Activated CD4-positive, alpha-beta T cell treated with anti-CD3 and anti-CD28 coated beads for 36 hours (primary cell): ENCODE data around the gene MT1B. TPM values are rescaled to one million over a fixed set of nuclear protein-coding genes. Genes with fewer than 3 reads are reported as not detected.

Experiments used
- ATAC-seq: fragments of 200-7000 bp; cut with Tn5 transposase; one replicate; pipeline ENCODE4 v1.10.0; 2021; ENCODE audit warnings: mild to moderate bottlenecking, moderate library complexity
- CTCF ChIA-PET: fragments of 350-600 bp; sonication (Branson Sonifier 250); formaldehyde crosslinking; loops from one replicate; lab custom pipeline; 2021; ENCODE audit warnings: antibody characterized with exemption; lab: Charles Lee
- POLR2A ChIA-PET: fragments of 350-600 bp; sonication (Branson Sonifier 250); formaldehyde crosslinking; loops from one replicate; lab custom pipeline; 2021; ENCODE audit warnings: antibody characterized with exemption, inconsistent platforms; lab: Charles Lee
- DNase-seq: peaks from one replicate; pipeline ENCODE4 v3.0.0-alpha.2; 2020
- H3K27ac Mint-ChIP-seq: one replicate; pipeline ENCODE4 v1.8.0; 2021; ENCODE audit warnings: mixed read lengths
- H3K27me3 Mint-ChIP-seq: one replicate; pipeline ENCODE4 v1.8.0; 2021; ENCODE audit warnings: mixed read lengths
- H3K36me3 Mint-ChIP-seq: one replicate; pipeline ENCODE4 v1.8.0; 2021; ENCODE audit warnings: low read depth, mixed read lengths
- H3K4me1 Mint-ChIP-seq: one replicate; pipeline ENCODE4 v1.8.0; 2021; ENCODE audit warnings: mixed read lengths
- H3K4me3 Mint-ChIP-seq: one replicate; pipeline ENCODE4 v1.8.0; 2021; ENCODE audit warnings: mild to moderate bottlenecking, moderate library complexity, mixed read lengths
- H3K9me3 Mint-ChIP-seq: one replicate; pipeline ENCODE4 v1.8.0; 2021; ENCODE audit warnings: low read depth, mixed read lengths
- intact Hi-C, 2 experiments: fragments of 100-400 bp; cut with DNase I in 1 of 2; cut with micrococcal nuclease in 1 of 2; formaldehyde crosslinking; loops; one replicate each; pipeline versions ENCODE4 v1.14.2 to v1.15.1; 2022 to 2024; cut with DNase I, micrococcal nuclease
- total RNA-seq, 2 experiments: library from RNA; stranded (reverse); gene quantifications; one replicate each; pipeline ENCODE4 v1.2.3, GENCODE V29; 2021

MT1B gene
- total RNA-seq, 2 experiments from 2014 or later, result not detected

DNA sequence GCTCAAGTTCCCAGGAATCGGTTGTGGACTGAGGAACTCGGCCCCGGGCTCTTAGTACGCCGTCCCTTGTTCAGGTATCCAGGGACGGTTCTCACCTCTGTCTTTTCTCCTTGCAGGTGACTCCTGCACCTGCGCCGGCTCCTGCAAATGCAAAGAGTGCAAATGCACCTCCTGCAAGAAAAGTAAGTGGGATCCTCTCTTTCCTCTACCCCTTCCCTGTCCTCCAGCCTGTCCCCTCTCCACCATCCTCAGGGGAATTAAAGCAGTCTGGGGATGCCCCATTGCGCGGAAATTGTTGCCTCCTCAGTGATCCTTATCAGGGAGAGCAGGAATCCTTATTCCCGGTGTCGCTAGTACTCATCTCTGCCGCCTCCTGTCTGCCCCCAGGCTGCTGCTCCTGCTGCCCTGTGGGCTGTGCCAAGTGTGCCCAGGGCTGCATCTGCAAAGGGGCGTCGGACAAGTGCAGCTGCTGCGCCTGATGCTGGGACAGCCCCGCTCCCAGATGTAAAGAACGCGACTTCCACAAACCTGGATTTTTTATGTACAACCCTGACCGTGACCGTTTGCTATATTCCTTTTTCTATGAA, 42.7 kb upstream of the MT1B start:
- ChIA-PET CTCF (interaction anchor here (0.6 to 1.7 kb wide), 5 partner anchors 9 to 93 kb away, joined by 3 to 9 read pairs (median 4); partner anchors contain the start of gene MT1E), POLR2A (interaction anchor here (0.9 to 3.7 kb wide), 7 partner anchors 9 to 74 kb away, joined by 3 to 31 read pairs (median 5); partner anchors contain the start of genes MT1E and MT1X)
- Mint-ChIP-seq H3K36me3 (peaks cover 7% of the 10 kb centered on the region), H3K4me1 (peaks cover 63% of the 10 kb centered on the region), H3K27ac (peak overlapping the region; percentile 98), H3K27me3 (no peaks in the 10 kb centered on the region), H3K9me3 (no peaks in the 10 kb centered on the region), H3K4me3 (peak overlapping the region; percentile 97)
- DNase-seq, result peak; percentile 45
- intact Hi-C loops, result loop anchor here (1.0 to 10.0 kb wide), 11 partner anchors 16 to 926 kb away; partner anchors contain the start of genes MT1E (in 2 of the 2), MT1F (in 2 of the 2), MT1X (in 2 of the 2) and CCDC102A (in 1 of the 2)
- ATAC-seq, result no peak

DNA sequence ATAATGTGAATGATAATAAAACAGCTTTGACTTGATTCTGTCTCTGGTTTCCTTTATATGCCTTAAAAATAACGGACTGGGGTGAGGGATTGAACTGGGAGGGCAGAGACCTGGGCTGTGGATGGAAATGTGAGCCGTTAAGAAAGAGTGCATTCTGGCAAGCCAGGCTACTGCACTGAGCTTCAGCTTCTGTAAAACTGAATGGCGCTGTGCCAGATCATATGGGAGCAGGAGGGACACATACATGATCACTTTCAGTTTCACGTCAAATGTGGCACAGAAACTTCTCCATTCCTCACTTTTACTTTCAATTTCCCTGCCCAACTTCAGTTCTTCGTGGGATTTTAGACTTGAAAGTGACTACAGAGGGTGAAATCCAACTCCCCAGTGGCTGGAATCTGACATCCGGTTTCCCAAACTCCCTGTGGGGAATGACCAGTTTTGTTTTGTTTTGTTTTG, 42.2 kb upstream of the MT1B start:
- Mint-ChIP-seq H3K27me3 (no peaks in the 10 kb centered on the region), H3K36me3 (peaks cover 7% of the 10 kb centered on the region), H3K9me3 (no peaks in the 10 kb centered on the region), H3K4me1 (peaks cover 68% of the 10 kb centered on the region), H3K27ac (peak overlapping the region; percentile 98), H3K4me3 (peak overlapping the region; percentile 97)
- intact Hi-C loops, result loop anchor here (1.0 to 10.0 kb wide), 6 partner anchors 16 to 925 kb away; partner anchors contain the start of genes CCDC102A (in 1 of the 2), HERPUD1 (in 1 of the 2), MT1E (in 1 of the 2) and NUDT21 (in 1 of the 2)
- ChIA-PET POLR2A (interaction anchor here (1.6 to 3.7 kb wide), 2 partner anchors 17 to 73 kb away, joined by 7 to 31 read pairs; partner anchors contain the start of genes MT1E and MT1X), CTCF (interaction anchor here (0.6 to 1.0 kb wide), 2 partner anchors 9 to 15 kb away, joined by 3 to 4 read pairs; no protein-coding TSS in a partner anchor)
- peak; percentile 25 for ATAC-seq
- peak; percentile 91 for DNase-seq

DNA sequence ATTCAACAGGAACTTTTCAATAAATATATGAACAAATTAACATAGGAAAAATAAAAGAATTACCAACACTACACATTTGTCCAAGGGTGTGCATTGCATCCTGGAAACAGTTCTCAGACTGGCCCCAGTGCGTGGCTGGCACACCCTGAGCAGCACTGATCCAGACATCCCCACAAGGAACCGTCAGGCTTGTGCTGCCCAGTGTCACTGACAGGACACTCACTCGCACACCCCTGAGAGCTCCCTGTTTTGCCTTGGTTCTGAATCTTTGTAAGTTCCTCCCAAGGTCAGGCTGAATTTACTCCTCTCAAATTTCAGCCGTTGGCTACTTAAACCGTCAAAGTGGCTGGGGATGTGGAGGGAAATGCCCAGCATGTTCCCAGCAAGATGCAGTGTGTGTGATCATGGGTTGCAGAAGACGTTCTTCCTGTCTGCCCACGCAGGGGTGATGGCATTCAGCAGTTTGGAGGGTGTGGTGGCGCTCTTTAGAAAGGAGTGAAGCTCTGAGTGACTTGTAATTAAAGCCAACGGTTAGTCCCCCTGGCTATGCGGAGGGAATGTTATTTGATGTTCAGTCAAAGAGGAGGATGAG, 41.6 kb upstream of the MT1B start:
- peak; percentile 93 for DNase-seq
- peaks cover 74% of the 10 kb centered on the region for H3K4me1 Mint-ChIP-seq
- H3K27ac Mint-ChIP-seq, result peak overlapping the region; percentile 98
- ChIA-PET CTCF (interaction anchor here (0.7 to 1.9 kb wide), 4 partner anchors 8 to 92 kb away, joined by 3 to 5 read pairs (median 4); no protein-coding TSS in a partner anchor), POLR2A (interaction anchor here (0.6 to 3.7 kb wide), 4 partner anchors 16 to 601 kb away, joined by 4 to 31 read pairs (median 6); partner anchors contain the start of genes MT1E and MT1X)
- peak overlapping the region; percentile 97 for H3K4me3 Mint-ChIP-seq
- H3K27me3 Mint-ChIP-seq, result no peaks in the 10 kb centered on the region
- H3K36me3 Mint-ChIP-seq, result peaks cover 7% of the 10 kb centered on the region
- intact Hi-C loops, result loop anchor here (1.0 to 10.0 kb wide), 6 partner anchors 327 to 992 kb away; partner anchors contain the start of genes NLRC5 (in 1 of the 2), PSME3IP1 (in 1 of the 2) and RSPRY1 (in 1 of the 2)
- ATAC-seq, result peak; percentile 60
- H3K9me3 Mint-ChIP-seq, result no peaks in the 10 kb centered on the region

DNA sequence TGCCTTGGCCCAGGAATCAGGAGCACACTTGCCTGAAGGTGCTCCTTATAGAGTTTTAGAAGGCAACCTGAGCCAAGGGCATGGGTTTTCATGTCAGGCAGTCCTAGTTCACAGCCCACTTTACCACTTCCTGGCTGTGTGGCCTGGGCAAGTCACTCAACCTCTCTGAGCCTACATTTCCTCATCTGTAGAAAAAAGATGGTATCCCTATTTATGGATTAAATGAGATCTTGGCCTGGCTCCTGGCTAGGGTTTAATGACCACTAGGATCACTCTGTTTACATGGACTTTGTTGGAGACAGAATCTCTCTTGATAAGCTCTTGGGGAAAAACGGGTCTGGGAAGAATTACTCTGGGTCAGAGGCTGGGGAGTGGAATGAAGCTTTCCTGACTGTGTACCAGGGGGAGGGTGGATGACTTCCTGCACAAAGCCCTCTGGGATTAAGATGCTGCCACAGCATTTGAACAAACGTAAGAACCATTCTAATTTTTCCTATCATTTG, 41.0 kb upstream of the MT1B start:
- peak; percentile 23 for ATAC-seq
- H3K27me3 Mint-ChIP-seq, result no peaks in the 10 kb centered on the region
- H3K4me1 Mint-ChIP-seq, result peaks cover 80% of the 10 kb centered on the region
- DNase-seq, result no peak
- ChIA-PET POLR2A (interaction anchor here (0.6 to 3.7 kb wide), 4 partner anchors 16 to 600 kb away, joined by 4 to 31 read pairs (median 6); partner anchors contain the start of genes MT1E and MT1X), CTCF (interaction anchor here (0.7 to 1.9 kb wide), 4 partner anchors 10 to 91 kb away, joined by 3 to 5 read pairs (median 3); no protein-coding TSS in a partner anchor)
- peak overlapping the region; percentile 97 for H3K4me3 Mint-ChIP-seq
- H3K9me3 Mint-ChIP-seq, result no peaks in the 10 kb centered on the region
- peak overlapping the region; percentile 98 for H3K27ac Mint-ChIP-seq
- intact Hi-C loops, result loop anchor here (1.0 to 10.0 kb wide), 6 partner anchors 327 to 992 kb away; partner anchors contain the start of genes NLRC5 (in 1 of the 2), PSME3IP1 (in 1 of the 2) and RSPRY1 (in 1 of the 2)
- peaks cover 7% of the 10 kb centered on the region for H3K36me3 Mint-ChIP-seq

DNA sequence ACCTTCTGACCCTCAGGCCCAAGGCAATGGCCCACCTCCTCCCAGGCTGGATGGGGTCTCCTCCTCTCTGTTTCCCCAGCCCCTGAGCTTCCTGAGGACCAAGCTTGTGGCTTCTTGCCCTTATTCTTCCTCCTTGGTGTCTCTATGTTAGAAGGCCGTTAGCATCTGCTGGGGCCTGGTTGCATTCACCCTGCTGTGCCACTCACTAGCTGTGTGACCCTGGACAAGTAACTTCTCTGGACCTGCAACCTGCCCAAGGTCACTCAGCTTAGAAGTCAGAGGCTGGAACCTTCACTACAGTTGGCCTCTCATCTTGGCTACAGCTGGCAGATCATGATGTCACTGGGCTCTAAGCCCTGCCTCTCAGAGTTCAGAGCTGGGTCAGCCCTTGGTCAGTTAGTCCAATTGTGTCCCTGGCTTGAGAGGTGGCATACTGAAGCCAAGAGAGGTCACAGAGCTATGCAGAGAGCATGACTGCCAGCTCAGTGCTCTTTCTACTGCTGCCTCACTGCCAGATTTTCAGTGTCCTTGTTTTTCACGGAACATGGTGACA, 40.3 kb upstream of the MT1B start:
- ATAC-seq (no peak), DNase-seq (peak; percentile 45)
- Mint-ChIP-seq H3K27ac (peak overlapping the region; percentile 98), H3K36me3 (peaks cover 7% of the 10 kb centered on the region), H3K4me1 (peaks cover 75% of the 10 kb centered on the region), H3K4me3 (no peak overlapping the region), H3K9me3 (no peaks in the 10 kb centered on the region), H3K27me3 (no peaks in the 10 kb centered on the region)
- intact Hi-C loops, result loop anchor here (5.0 to 10.0 kb wide), 5 partner anchors 326 to 991 kb away; partner anchors contain the start of genes NLRC5 (in 1 of the 2), PSME3IP1 (in 1 of the 2) and RSPRY1 (in 1 of the 2)
- ChIA-PET CTCF (interaction anchor here (0.9 to 1.9 kb wide), 3 partner anchors 11 to 91 kb away, joined by 3 to 5 read pairs (median 5); no protein-coding TSS in a partner anchor), POLR2A (interaction anchor here (1.4 kb wide), 1 partner anchor 65 kb away, joined by 3 read pairs; no protein-coding TSS in a partner anchor)

DNA sequence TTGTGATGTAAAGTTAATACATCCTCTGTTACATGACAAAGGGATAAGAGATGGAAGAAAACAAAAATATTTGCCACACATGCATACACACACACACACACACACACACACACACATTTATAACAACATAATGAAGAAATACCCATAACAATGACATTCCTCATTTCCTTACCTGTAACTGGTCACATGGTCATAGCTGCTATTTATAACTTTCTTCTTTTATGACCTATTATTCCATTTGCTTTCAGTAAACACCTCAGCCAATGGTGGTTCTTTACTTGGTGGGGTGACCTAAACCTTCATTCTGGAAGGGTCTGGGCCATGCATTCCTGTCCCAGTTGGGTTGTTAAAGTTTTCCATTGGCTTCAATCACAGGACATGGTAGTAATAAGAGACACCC, 38.0 kb upstream of the MT1B start:
- peaks cover 7% of the 10 kb centered on the region for H3K36me3 Mint-ChIP-seq
- DNase-seq, result no peak
- H3K4me3 Mint-ChIP-seq, result peak overlapping the region; percentile 35
- ChIA-PET POLR2A (no interaction called here), CTCF (interaction anchor here (1.3 kb wide), 1 partner anchor 10 kb away, joined by 3 read pairs; no protein-coding TSS in a partner anchor)
- H3K9me3 Mint-ChIP-seq, result no peaks in the 10 kb centered on the region
- ATAC-seq, result no peak
- H3K27me3 Mint-ChIP-seq, result peaks cover 10% of the 10 kb centered on the region
- H3K4me1 Mint-ChIP-seq, result peaks cover 72% of the 10 kb centered on the region
- peak overlapping the region; percentile 80 for H3K27ac Mint-ChIP-seq
- intact Hi-C loops, result loop anchor here (5.0 to 10.0 kb wide), 5 partner anchors 324 to 989 kb away; partner anchors contain the start of genes NLRC5 (in 1 of the 2), PSME3IP1 (in 1 of the 2) and RSPRY1 (in 1 of the 2)

DNA sequence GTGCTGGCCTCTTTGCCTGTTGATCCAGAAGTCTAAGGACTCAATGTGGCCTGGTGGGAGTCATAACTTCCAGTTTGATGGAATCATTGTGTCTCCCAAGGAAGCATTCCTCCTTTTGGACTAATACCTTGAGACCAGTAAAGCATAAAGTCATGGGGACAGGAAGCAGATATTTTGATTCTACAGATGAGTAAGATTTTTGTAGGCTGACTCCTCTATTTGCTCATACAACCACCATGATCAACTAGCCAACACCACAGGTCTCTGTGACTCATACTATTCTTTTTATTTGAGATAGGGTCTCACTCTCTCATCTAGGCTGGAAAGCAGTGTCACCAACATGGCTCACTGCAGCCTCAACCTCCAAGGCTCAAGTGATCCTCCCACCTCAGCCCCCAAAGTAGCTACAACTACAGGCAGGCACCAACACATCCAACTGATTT, 37.1 kb upstream of the MT1B start:
- POLR2A ChIA-PET, result no interaction called here
- H3K36me3 Mint-ChIP-seq, result no peaks in the 10 kb centered on the region
- intact Hi-C loops, result loop anchor here (5.0 to 10.0 kb wide), 5 partner anchors 323 to 988 kb away; partner anchors contain the start of genes NLRC5 (in 1 of the 2), PSME3IP1 (in 1 of the 2) and RSPRY1 (in 1 of the 2)
- CTCF ChIA-PET, result interaction anchor here (0.7 to 1.6 kb wide), 3 partner anchors 9 to 16 kb away, joined by 4 read pairs; partner anchors contain the start of gene MT1E
- H3K4me1 Mint-ChIP-seq, result peaks cover 70% of the 10 kb centered on the region
- H3K4me3 Mint-ChIP-seq, result peak overlapping the region; percentile 35
- ATAC-seq, result peak; percentile 63
- no peaks in the 10 kb centered on the region for H3K9me3 Mint-ChIP-seq
- DNase-seq, result peak; percentile 60
- H3K27me3 Mint-ChIP-seq, result peaks cover 11% of the 10 kb centered on the region
- H3K27ac Mint-ChIP-seq, result peak overlapping the region; percentile 80

DNA sequence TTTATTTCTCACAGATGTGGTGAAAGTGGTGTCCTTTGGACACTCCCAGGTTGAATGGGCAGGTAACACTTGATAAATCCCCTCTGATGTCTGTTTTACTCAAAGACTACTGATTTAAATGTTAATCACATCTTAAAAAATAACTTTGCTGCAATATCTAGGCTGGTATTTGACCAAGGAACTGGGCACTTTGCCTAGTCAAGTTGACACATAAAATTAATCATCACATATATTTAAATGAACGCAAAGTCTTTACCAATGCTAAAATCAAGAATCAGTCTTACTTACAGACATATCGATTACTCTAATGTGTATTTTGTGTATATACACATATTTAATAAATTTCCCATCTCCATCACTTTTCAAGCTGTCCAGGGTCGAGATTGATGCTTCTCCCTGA, 36.3 kb upstream of the MT1B start:
- Mint-ChIP-seq H3K27me3 (peaks cover 11% of the 10 kb centered on the region), H3K27ac (peak overlapping the region; percentile 80), H3K4me1 (peaks cover 65% of the 10 kb centered on the region), H3K36me3 (no peaks in the 10 kb centered on the region), H3K4me3 (no peak overlapping the region), H3K9me3 (no peaks in the 10 kb centered on the region)
- ATAC-seq (no peak), DNase-seq (no peak)
- POLR2A ChIA-PET, result no interaction called here
- intact Hi-C loops, result loop anchor here in 1 of 2 experiments (10.0 kb wide), 1 partner anchor 569 kb away; the partner anchor contains the start of genes PSME3IP1 and RSPRY1
- CTCF ChIA-PET, result interaction anchor here (0.7 to 1.6 kb wide), 3 partner anchors 8 to 15 kb away, joined by 4 read pairs; partner anchors contain the start of gene MT1E

DNA sequence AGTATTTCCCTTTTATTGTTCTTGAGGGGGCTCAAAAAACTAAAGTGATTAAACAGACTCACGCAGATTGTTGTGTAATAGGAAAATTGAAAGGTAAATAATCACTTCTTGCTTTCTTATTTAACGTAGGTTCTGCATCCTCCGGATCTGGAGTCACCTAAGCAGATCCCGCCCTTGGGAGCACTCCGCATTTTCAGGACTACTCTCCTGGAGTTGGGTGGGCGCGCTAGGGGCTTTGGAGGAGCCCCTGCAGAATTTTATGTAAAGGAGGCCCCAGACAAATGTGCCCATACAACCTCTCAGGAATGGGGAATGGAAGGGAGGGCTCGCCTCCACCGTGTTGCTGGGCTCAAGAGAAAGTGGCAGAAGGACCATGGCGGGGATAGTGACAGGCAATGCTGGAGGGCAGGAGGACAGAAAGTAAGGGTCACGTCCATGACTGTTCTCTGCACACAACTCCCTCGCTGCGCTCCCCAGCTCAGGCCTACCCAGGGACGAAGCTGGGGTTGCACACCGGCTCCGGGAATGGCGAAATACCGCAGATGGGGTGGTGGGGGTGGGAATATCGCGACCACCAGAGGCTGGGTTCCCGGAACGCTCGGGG, 35.0 kb upstream of the MT1B start:
- Mint-ChIP-seq H3K4me1 (peaks cover 52% of the 10 kb centered on the region), H3K9me3 (no peaks in the 10 kb centered on the region), H3K36me3 (no peaks in the 10 kb centered on the region), H3K27ac (no peak overlapping the region), H3K4me3 (peak overlapping the region; percentile 61), H3K27me3 (peaks cover 11% of the 10 kb centered on the region)
- intact Hi-C loops, result loop anchor here in 1 of 2 experiments (10.0 kb wide), 1 partner anchor 568 kb away; the partner anchor contains the start of genes PSME3IP1 and RSPRY1
- no peak for ATAC-seq
- ChIA-PET POLR2A (interaction anchor here (0.6 to 1.6 kb wide), 5 partner anchors 8 to 97 kb away, joined by 3 to 5 read pairs (median 4); partner anchors contain the start of genes MT1E and MT2A), CTCF (interaction anchor here (0.8 kb wide), 1 partner anchor 85 kb away, joined by 3 read pairs; no protein-coding TSS in a partner anchor)
- no peak for DNase-seq
